ENCODE results near the gene DIAPH2. TPM values are rescaled to one million over a fixed set of nuclear protein-coding genes. Genes with fewer than 3 reads are reported as not detected.

DIAPH2 gene
- total RNA-seq, 1 donor from 2014 or later: 12.3 TPM

DNA sequence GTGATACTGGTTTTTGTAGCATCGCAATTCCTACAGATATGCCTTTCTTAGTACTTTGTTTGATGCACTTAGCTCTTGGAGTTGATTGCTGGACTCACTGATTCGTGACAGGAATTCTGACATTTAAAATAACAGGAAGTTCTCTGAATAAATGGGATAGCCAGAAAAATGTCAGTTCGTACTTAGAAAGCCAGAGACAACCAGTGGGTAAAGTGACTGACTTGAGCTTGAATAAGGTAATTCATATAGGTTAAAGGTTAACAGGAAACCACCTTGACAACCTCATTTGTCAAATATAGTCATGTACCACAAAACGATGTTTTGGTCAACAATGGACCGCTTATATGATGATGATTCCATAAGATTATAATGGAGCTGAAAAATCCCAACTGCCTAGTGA, 380.4 kb downstream of the DIAPH2 start:
- TF ChIP-seq, protein P1, sequence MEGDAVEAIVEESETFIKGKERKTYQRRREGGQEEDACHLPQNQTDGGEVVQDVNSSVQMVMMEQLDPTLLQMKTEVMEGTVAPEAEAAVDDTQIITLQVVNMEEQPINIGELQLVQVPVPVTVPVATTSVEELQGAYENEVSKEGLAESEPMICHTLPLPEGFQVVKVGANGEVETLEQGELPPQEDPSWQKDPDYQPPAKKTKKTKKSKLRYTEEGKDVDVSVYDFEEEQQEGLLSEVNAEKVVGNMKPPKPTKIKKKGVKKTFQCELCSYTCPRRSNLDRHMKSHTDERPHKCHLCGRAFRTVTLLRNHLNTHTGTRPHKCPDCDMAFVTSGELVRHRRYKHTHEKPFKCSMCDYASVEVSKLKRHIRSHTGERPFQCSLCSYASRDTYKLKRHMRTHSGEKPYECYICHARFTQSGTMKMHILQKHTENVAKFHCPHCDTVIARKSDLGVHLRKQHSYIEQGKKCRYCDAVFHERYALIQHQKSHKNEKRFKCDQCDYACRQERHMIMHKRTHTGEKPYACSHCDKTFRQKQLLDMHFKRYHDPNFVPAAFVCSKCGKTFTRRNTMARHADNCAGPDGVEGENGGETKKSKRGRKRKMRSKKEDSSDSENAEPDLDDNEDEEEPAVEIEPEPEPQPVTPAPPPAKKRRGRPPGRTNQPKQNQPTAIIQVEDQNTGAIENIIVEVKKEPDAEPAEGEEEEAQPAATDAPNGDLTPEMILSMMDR (IDR thresholded peaks at IDR 0.05; ENCODE audit: insufficient read depth, low read length, poor library complexity, severe bottlenecking): no peak
- H3K27me3 ChIP-seq (ENCODE audit: control insufficient read depth, insufficient read depth, low read length): no peaks in the 10 kb centered on the region
- DNase-seq (ENCODE audit: low read depth): no peak

DNA sequence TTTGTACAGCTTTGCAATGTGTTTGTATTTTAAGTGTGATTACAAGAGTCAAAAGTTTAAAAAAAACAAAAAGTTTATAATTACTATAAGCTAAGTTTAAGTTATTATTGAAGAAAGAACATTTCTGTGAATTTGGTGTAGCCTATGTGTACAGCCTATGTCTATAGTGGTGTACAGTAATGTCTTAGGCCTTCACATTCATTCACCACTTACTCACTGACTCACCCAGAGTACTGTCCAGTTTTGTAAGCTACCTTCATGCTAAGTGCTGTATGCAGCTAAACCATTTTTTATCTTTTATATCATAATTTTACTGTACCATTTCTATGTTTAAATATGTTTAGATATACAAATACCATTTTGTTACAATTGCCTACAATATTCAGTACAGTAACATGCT, 381.3 kb downstream of the DIAPH2 start:
- TF ChIP-seq, protein P1 (IDR thresholded peaks at IDR 0.05; ENCODE audit: insufficient read depth, low read length, poor library complexity, severe bottlenecking): no peak
- DNase-seq (ENCODE audit: low read depth): no peak
- H3K36me3 ChIP-seq (ENCODE audit: control insufficient read depth, insufficient read depth, low read length): no peaks in the 10 kb centered on the region
- no peaks in the 10 kb centered on the region for H3K27me3 ChIP-seq (ENCODE audit: control insufficient read depth, insufficient read depth, low read length)
- H3K4me3 ChIP-seq (ENCODE audit: low read depth, low read length): no peak overlapping the region

More for the DNA sequence above, 380.4 kb downstream of the DIAPH2 start:
- Histone ChIP-seq H3K4me3 (ENCODE audit: low read depth, low read length) (no peak overlapping the region), H3K36me3 (ENCODE audit: control insufficient read depth, insufficient read depth, low read length) (no peaks in the 10 kb centered on the region)

DNA sequence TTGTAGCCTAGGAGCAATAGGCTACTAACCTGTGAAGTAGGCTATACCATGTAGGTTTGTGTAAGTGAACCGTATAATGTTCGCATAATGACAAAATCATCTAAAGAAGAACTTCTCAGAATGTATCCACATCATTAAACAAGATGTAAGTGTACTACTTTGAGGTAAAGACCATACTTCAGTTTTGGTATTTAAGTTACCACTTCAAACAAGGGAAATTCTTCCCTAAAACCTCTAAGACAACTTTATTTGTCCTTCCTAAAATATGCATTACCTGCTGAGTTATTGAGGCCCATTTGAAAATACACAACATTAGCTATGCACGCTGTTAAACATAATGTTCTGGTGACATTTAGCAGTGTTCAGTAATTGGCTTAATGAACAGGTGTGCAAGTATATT, 381.7 kb downstream of the DIAPH2 start:
- no peak overlapping the region for H3K4me3 ChIP-seq (ENCODE audit: low read depth, low read length)
- TF ChIP-seq, protein P1 (IDR thresholded peaks at IDR 0.05; ENCODE audit: insufficient read depth, low read length, poor library complexity, severe bottlenecking): no peak
- no peak for DNase-seq (ENCODE audit: low read depth)
- no peaks in the 10 kb centered on the region for H3K27me3 ChIP-seq (ENCODE audit: control insufficient read depth, insufficient read depth, low read length)
- no peaks in the 10 kb centered on the region for H3K36me3 ChIP-seq (ENCODE audit: control insufficient read depth, insufficient read depth, low read length)

DNA sequence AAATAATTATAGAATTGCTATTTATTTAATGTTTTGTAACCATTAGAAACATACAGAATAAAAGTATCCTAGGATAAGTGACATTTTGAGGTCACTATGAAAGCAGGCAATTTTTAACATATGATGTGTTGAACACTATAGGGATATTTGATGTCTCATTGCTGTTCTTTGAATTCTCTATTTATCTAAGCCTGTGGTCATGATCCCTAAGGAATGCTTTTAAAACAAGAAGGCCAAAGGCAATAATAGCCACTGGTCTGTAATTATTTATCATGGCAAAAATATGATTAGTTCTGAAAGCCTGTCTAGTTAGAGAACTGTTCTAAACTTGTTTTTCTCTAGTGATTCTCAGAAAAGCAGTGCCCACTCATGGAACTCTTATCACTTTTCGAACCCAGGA, 385.7 kb downstream of the DIAPH2 start:
- Histone ChIP-seq H3K27me3 (ENCODE audit: control insufficient read depth, insufficient read depth, low read length) (no peaks in the 10 kb centered on the region), H3K36me3 (ENCODE audit: control insufficient read depth, insufficient read depth, low read length) (no peaks in the 10 kb centered on the region), H3K4me3 (ENCODE audit: low read depth, low read length) (no peak overlapping the region)
- TF ChIP-seq, protein P1 (IDR thresholded peaks at IDR 0.05; ENCODE audit: insufficient read depth, low read length, poor library complexity, severe bottlenecking): no peak
- no peak for DNase-seq (ENCODE audit: low read depth)

DNA sequence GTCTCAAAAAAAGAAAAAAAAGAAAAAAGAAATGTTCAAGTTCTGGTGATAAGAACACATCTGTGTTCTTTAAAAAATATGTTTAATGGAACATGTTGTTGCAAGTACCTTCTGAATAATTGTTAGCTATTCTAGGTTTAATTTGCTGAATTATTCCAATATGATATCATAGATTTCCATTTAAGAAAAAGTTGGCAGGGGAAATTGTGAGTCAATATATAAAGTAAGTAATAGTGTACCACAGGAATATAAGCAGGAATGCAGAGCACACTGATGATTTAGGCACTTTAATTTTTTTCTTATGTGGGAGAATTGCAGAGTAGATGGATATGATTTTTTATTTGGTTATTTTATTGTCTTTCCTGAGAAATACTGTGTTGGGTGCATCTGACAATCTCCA, 389.8 kb downstream of the DIAPH2 start:
- no peaks in the 10 kb centered on the region for H3K27me3 ChIP-seq (ENCODE audit: control insufficient read depth, insufficient read depth, low read length)
- DNase-seq (ENCODE audit: low read depth): no peak
- TF ChIP-seq, protein P1 (IDR thresholded peaks at IDR 0.05; ENCODE audit: insufficient read depth, low read length, poor library complexity, severe bottlenecking): no peak

DNA sequence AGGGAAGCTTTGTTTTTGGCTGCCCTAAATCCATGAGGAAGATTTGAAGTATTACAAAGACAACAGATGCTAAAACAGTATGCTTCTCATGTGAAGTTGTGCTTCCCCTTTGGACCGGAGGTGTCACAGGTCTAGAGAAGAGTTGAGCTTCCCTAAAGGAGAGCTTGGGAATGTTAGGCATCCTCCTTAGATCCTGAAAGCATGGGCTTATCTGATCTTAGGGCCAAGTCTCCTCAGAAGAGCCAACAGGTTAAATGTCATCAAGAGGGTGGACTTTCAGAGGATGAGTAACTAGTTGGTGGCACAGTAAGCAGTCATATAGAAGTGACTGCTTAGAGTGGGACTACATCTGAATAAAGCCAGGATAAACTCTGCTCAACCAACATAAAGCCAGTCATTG, 404.5 kb downstream of the DIAPH2 start:
- TF ChIP-seq, protein P1 (IDR thresholded peaks at IDR 0.05; ENCODE audit: insufficient read depth, low read length, poor library complexity, severe bottlenecking): no peak
- no peaks in the 10 kb centered on the region for H3K36me3 ChIP-seq (ENCODE audit: control insufficient read depth, insufficient read depth, low read length)
- no peak overlapping the region for H3K4me3 ChIP-seq (ENCODE audit: low read depth, low read length)
- H3K27me3 ChIP-seq (ENCODE audit: control insufficient read depth, insufficient read depth, low read length): no peaks in the 10 kb centered on the region
- no peak for DNase-seq (ENCODE audit: low read depth)

More for the DNA sequence above, 389.8 kb downstream of the DIAPH2 start:
- Histone ChIP-seq H3K4me3 (ENCODE audit: low read depth, low read length) (no peak overlapping the region), H3K36me3 (ENCODE audit: control insufficient read depth, insufficient read depth, low read length) (no peaks in the 10 kb centered on the region)
